Progenitor cell of endocrine pancreas (in vitro differentiated cells): ENCODE measurements around the gene HKDC1. TPM values are rescaled to one million over a fixed set of nuclear protein-coding genes. Genes with fewer than 3 reads are reported as not detected.
"Not testable (repeated sequence)": the region's sequence is repeated elsewhere in the genome, so short reads cannot be mapped to it uniquely, and the experiment has no call there.

Experiments
- DNase-seq: peaks from one replicate; pipeline ENCODE4 v3.0.0; 2021; ENCODE audit warnings: low spot score; ENCODE audit not compliant: unreplicated experiment
- H3K27ac Mint-ChIP-seq: 2 replicates; pipeline ENCODE4 v1.8.0; 2021; ENCODE audit warnings: mild to moderate bottlenecking, moderate library complexity, mixed read lengths
- H3K27me3 Mint-ChIP-seq: 2 replicates; pipeline ENCODE4 v1.8.0; 2021; ENCODE audit warnings: mixed read lengths
- H3K36me3 Mint-ChIP-seq: 2 replicates; pipeline ENCODE4 v1.8.0; 2022; ENCODE audit warnings: mixed read lengths; ENCODE audit not compliant: insufficient read depth
- H3K4me1 Mint-ChIP-seq: 2 replicates; pipeline ENCODE4 v1.8.0; 2021; ENCODE audit warnings: low read depth, mixed read lengths
- H3K4me3 Mint-ChIP-seq: 2 replicates; pipeline ENCODE4 v1.8.0; 2021; ENCODE audit warnings: low read depth, mild to moderate bottlenecking, moderate library complexity, mixed read lengths
- H3K9me3 Mint-ChIP-seq: 2 replicates; pipeline ENCODE4 v1.8.0; 2021; ENCODE audit warnings: low read depth, mixed read lengths
- long read RNA-seq: library from polyadenylated mRNA; unstranded; transcript quantifications from one replicate; pipeline ENCODE4 v2.0.0, GENCODE V29; 2020
- total RNA-seq: library from RNA; stranded (reverse); gene quantifications from 2 replicates; pipeline ENCODE4 v1.2.1, GENCODE V29; 2021
- TF ChIP-seq, protein P1 (sequence below): fragments of 200-600 bp; sonication (generic); IDR thresholded peaks from one replicate; pipeline ENCODE4 v1.5.0; 2021; ENCODE audit warnings: antibody characterized with exemption, mild to moderate bottlenecking; ENCODE audit not compliant: unreplicated experiment

HKDC1 gene, protein sequence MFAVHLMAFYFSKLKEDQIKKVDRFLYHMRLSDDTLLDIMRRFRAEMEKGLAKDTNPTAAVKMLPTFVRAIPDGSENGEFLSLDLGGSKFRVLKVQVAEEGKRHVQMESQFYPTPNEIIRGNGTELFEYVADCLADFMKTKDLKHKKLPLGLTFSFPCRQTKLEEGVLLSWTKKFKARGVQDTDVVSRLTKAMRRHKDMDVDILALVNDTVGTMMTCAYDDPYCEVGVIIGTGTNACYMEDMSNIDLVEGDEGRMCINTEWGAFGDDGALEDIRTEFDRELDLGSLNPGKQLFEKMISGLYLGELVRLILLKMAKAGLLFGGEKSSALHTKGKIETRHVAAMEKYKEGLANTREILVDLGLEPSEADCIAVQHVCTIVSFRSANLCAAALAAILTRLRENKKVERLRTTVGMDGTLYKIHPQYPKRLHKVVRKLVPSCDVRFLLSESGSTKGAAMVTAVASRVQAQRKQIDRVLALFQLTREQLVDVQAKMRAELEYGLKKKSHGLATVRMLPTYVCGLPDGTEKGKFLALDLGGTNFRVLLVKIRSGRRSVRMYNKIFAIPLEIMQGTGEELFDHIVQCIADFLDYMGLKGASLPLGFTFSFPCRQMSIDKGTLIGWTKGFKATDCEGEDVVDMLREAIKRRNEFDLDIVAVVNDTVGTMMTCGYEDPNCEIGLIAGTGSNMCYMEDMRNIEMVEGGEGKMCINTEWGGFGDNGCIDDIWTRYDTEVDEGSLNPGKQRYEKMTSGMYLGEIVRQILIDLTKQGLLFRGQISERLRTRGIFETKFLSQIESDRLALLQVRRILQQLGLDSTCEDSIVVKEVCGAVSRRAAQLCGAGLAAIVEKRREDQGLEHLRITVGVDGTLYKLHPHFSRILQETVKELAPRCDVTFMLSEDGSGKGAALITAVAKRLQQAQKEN
- 4.1 and 6.2 TPM in 2 replicates for total RNA-seq
- long read RNA-seq, transcript HKDC1-201 (18 exons, 3,689 nt): major isoform, 23 of 37 reads
- long read RNA-seq, partial matches to known transcripts: 8 of 37 reads
- long read RNA-seq, other reads (novel, unspliced or antisense): 6 of 37 reads

DNA sequence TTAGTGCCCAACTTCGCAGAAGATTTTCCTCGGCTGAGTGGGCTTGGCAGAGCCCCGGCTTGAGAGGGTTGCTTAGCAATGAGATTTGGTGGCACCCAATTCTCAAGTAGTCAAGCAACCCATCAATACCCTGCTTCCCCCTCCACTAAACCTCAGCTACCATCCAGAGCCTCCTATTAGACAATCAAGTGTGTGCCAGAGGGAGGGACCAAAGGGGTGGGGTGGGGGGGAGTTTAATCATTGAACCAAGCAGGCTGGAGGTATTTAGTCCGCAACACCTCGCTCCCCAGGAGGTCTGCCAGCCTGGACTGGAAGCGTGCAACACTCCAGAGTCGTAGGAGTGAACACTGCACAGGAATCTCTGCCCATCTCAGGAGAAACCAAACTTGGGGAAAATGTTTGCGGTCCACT, at the start of gene HKDC1:
Gene HKDC1 (plus strand): TSS at position 292 of the 411 bp plus-strand sequence. CDS start 104 bp downstream, at position 396.
- peaks cover 21% of the 10 kb centered on the region for H3K4me1 Mint-ChIP-seq
- H3K4me3 Mint-ChIP-seq: peak within 1 kb of the TSS; percentile 39
- TF ChIP-seq, protein P1, sequence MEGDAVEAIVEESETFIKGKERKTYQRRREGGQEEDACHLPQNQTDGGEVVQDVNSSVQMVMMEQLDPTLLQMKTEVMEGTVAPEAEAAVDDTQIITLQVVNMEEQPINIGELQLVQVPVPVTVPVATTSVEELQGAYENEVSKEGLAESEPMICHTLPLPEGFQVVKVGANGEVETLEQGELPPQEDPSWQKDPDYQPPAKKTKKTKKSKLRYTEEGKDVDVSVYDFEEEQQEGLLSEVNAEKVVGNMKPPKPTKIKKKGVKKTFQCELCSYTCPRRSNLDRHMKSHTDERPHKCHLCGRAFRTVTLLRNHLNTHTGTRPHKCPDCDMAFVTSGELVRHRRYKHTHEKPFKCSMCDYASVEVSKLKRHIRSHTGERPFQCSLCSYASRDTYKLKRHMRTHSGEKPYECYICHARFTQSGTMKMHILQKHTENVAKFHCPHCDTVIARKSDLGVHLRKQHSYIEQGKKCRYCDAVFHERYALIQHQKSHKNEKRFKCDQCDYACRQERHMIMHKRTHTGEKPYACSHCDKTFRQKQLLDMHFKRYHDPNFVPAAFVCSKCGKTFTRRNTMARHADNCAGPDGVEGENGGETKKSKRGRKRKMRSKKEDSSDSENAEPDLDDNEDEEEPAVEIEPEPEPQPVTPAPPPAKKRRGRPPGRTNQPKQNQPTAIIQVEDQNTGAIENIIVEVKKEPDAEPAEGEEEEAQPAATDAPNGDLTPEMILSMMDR: no peak
- no peaks in the 10 kb centered on the region for H3K9me3 Mint-ChIP-seq
- DNase-seq: no peak
- H3K27me3 Mint-ChIP-seq: peaks cover 3% of the 10 kb centered on the region
- H3K27ac Mint-ChIP-seq: peak within 1 kb of the TSS; percentile 87
- H3K36me3 Mint-ChIP-seq: no peaks in the 10 kb centered on the region

DNA sequence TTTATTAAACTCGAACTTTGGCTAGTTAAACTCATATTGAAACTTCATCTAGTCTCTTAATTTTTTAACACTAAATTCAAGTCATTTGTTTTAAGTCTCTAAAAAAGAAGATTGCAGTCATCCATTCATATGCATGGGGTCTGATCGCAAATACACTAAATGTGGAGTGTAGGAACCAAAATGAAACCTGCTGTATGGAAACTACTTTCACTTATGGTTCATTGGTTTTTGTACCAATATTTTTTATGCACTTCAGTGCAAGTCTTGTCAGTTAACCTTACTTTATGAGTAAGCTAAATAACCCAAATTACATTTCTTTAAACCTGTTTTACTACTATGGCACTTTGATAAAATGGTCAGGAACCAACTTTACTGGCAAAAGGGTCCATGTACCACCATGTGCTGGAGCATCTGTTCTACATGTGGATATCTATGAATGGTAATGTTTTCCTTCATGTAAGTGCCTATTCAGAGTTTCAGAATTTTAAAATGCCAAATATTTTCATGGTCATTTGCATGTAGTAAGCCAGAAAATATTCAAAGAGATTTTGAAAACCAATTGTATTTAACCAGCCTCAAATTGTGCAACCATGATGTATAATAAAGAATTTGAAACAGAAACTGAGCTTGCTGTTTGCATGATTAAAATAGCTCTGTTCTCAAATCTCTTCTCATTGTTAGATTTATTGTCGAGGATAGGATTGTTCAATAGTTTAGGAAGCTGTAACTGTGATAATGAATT, 47.7 kb upstream of the HKDC1 start:
- no peak overlapping the region for H3K27ac Mint-ChIP-seq
- H3K36me3 Mint-ChIP-seq: peaks cover 12% of the 10 kb centered on the region
- DNase-seq: no peak
- no peaks in the 10 kb centered on the region for H3K4me1 Mint-ChIP-seq
- no peaks in the 10 kb centered on the region for H3K27me3 Mint-ChIP-seq
- H3K9me3 Mint-ChIP-seq: no peaks in the 10 kb centered on the region
- H3K4me3 Mint-ChIP-seq: no peak overlapping the region
- TF ChIP-seq, protein P1: no peak

DNA sequence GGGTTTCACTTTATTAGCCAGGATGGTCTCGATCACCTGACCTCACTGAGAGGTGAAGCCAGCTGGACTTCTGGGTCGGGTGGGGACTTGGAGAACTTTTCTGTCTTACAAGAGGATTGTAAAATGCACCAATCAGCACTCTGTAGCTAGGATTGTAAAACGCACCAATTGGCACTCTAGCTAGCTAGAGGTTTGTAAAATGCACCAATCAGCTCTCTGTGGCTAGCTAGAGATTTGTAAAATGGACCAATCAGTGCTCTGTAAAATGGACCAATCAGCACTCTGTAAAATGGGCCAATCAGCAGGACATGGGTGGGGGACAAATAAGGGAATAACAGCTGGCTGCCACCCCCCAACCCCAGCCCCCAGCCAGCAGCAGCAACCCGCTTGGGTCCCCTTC, 44.8 kb upstream of the HKDC1 start:
- not testable (repeated sequence) for H3K9me3 Mint-ChIP-seq, H3K36me3 Mint-ChIP-seq, H3K4me3 Mint-ChIP-seq

DNA sequence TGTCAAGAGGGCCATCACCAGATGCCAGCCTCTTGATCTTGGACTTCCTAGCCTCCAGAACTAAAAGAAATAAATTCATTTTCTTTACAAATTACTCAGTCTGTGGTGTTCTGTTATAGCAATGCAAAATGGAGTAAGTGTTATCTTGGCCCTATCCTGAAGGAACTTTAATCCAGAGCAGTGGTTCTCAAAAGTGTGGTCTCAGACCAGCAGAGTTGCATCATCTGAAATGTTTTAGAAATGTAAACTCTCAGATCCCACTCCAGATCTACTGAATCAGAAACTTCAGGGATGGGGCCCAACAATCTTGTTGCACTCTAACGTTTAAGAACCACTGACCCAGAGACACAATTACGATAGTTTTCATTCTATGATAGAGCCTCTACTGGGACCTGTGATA, 43.3 kb upstream of the HKDC1 start:
- DNase-seq: no peak
- Mint-ChIP-seq H3K4me1 (peaks cover 11% of the 10 kb centered on the region), H3K27me3 (no peaks in the 10 kb centered on the region), H3K9me3 (no peaks in the 10 kb centered on the region), H3K4me3 (no peak overlapping the region), H3K36me3 (peaks cover 2% of the 10 kb centered on the region), H3K27ac (no peak overlapping the region)
- TF ChIP-seq, protein P1: no peak

More for the DNA sequence above, 44.8 kb upstream of the HKDC1 start:
- not testable (repeated sequence) for DNase-seq, H3K27me3 Mint-ChIP-seq, H3K27ac Mint-ChIP-seq, H3K4me1 Mint-ChIP-seq

DNA sequence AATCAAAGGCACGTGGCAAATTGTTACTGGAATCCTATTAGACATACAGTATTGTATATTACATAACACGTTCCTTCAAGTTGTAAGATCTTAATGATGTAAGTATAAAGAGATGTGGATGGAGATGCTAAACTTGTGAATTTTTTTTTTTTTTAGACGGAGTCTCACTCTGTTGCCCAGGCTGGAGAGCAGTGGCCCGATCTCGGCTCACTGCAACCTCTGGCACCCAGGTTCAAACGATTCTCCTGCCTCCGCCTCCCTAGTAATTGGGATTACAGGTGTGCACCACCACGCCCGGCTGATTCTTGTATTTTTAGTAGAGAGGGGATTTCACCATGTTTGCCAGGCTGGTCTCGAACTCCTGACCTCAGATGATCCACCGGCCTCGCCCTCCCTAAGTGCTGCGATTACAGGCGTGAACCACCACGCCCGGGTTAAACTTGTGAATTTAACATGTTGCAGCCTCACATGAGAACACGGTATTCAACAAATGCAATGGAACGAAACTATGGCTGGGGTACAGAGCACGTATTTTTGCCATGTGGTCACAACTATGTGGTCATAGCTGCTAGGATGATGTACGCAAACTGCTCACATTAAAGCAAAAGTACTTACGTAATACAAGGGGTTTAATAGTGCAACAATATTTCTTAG, 40.9 kb upstream of the HKDC1 start:
- no peak for DNase-seq
- peaks cover 1% of the 10 kb centered on the region for H3K36me3 Mint-ChIP-seq
- H3K27me3 Mint-ChIP-seq: no peaks in the 10 kb centered on the region
- peaks cover 11% of the 10 kb centered on the region for H3K4me1 Mint-ChIP-seq
- no peaks in the 10 kb centered on the region for H3K9me3 Mint-ChIP-seq
- TF ChIP-seq, protein P1: no peak
- peak overlapping the region; percentile 94 for H3K4me3 Mint-ChIP-seq
- peak overlapping the region; percentile 100 for H3K27ac Mint-ChIP-seq
